Measurements from ENCODE around the gene GAK.

The GAK gene

DNA sequence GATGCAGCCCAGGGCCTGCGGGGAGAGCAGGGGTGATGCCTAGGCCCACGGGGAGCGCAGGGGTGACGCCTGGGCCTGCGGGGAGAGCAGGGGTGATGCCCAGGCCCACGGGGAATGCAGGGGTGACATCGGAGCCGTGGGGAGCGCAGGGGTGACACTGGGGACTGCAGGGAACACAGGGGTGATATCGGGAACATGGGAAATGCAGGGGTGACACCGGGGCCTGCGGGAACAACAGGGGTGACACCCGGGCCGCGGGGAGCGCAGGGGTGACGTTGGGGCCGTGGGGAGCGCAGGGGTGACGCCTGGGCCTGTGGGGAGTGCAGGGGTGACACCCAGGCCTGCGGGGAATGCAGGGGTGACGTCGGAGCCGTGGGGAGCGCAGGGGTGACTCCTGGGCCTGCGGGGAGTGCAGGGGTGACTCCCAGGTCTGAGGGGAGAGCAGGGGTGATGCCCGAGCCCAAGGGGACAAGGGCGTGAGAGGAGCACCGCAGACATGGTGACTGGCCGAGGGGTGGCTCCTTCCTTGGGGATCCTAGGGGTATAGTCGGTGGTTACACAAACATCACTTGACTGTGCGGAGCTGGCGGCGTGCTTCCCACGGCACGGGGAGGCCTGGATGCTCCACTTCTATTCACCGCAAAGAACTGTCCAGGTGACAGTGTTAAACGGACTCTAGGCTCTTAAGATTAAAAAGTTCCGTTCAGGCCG is 38.0 kb downstream of the GAK start:
- peaks cover 32% of the 10 kb centered on the region for H4K20me1 ChIP-seq (ENCODE audit: insufficient read depth, low read length)
- no peak overlapping the region for H3K27ac ChIP-seq (ENCODE audit: low read length)
- no peak overlapping the region for H2AFZ ChIP-seq (ENCODE audit: low read depth, low read length)
- H3K4me2 ChIP-seq (ENCODE audit: insufficient read depth, low read length), result no peak overlapping the region
- H3K9ac ChIP-seq (ENCODE audit: low read depth, low read length), result no peak overlapping the region
- H3K4me1 ChIP-seq (ENCODE audit: insufficient read depth, low read length), result no peaks in the 10 kb centered on the region
- no peaks in the 10 kb centered on the region for H3K27me3 ChIP-seq (ENCODE audit: insufficient read depth, low read length, poor library complexity)
- H3K4me3 ChIP-seq (ENCODE audit: low read depth in 1 of 2, low read length in 2 of 2), result no peak overlapping the region
- ATAC-seq (ENCODE audit: insufficient read depth, low read depth) (no peak), DNase-seq (no peak)
- TF ChIP-seq EZH2 (IDR thresholded peaks at IDR 0.05; ENCODE audit: borderline replicate concordance, low read depth, low read length, severe bottlenecking), result no peak
- TF ChIP-seq CTCF (IDR thresholded peaks at IDR 0.05; ENCODE audit: borderline replicate concordance, extremely low read depth, low read length, poor library complexity, severe bottlenecking), result no peak
- no peaks in the 10 kb centered on the region for H3K79me2 ChIP-seq (ENCODE audit: insufficient read depth, low read length)
- no peaks in the 10 kb centered on the region for H3K9me3 ChIP-seq (ENCODE audit: insufficient read depth, low read length, severe bottlenecking)
- peaks cover 83% of the 10 kb centered on the region for H3K36me3 ChIP-seq (ENCODE audit: insufficient read depth, low read length)

DNA sequence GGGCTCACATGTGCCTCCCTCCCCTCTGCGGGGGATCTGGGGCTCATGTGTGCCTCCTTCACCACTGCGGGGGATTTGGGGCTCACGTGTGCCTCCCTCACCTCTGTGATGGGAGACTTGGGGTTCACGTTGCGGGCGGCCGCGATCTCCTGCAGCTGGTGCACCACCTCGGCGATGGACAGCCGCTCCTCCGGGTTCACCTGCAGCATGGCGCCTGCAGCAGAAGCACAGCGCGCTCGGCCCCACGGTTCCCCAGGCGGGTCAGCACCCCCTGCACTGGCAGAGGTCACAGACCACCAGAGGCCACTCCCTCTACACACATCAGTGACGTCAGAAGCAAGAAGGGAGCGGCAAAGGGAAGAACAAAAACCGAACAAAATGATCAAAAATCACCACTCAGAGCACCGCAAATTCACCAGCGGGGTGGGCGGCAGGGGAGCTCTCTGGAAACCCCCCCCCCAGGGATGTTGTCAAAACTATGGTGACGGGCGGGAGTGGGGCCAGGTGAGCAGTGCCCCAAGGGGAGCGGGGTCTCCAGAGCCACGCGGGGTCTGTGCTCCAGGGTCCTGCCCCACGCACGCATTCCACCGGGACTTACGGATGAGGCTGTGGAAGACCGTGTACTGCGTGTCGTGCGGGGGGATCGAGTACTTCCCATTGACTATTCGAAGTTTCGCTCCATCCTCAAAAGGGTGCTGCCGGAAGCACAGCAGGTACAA is 38.7 kb downstream of the GAK start:
- DNase-seq (no peak), ATAC-seq (ENCODE audit: insufficient read depth, low read depth) (no peak)
- Histone ChIP-seq H3K4me1 (ENCODE audit: insufficient read depth, low read length) (no peaks in the 10 kb centered on the region), H3K27me3 (ENCODE audit: insufficient read depth, low read length, poor library complexity) (no peaks in the 10 kb centered on the region), H2AFZ (ENCODE audit: low read depth, low read length) (no peak overlapping the region), H3K79me2 (ENCODE audit: insufficient read depth, low read length) (no peaks in the 10 kb centered on the region), H3K9me3 (ENCODE audit: insufficient read depth, low read length, severe bottlenecking) (no peaks in the 10 kb centered on the region), H4K20me1 (ENCODE audit: insufficient read depth, low read length) (peaks cover 32% of the 10 kb centered on the region), H3K27ac (ENCODE audit: low read length) (no peak overlapping the region), H3K36me3 (ENCODE audit: insufficient read depth, low read length) (peaks cover 87% of the 10 kb centered on the region), H3K9ac (ENCODE audit: low read depth, low read length) (no peak overlapping the region), H3K4me2 (ENCODE audit: insufficient read depth, low read length) (no peak overlapping the region), H3K4me3 (ENCODE audit: low read depth in 1 of 2, low read length in 2 of 2) (no peak overlapping the region)
- no peak for TF ChIP-seq EZH2 (IDR thresholded peaks at IDR 0.05; ENCODE audit: borderline replicate concordance, low read depth, low read length, severe bottlenecking)
- no peak for TF ChIP-seq CTCF (IDR thresholded peaks at IDR 0.05; ENCODE audit: borderline replicate concordance, extremely low read depth, low read length, poor library complexity, severe bottlenecking)

DNA sequence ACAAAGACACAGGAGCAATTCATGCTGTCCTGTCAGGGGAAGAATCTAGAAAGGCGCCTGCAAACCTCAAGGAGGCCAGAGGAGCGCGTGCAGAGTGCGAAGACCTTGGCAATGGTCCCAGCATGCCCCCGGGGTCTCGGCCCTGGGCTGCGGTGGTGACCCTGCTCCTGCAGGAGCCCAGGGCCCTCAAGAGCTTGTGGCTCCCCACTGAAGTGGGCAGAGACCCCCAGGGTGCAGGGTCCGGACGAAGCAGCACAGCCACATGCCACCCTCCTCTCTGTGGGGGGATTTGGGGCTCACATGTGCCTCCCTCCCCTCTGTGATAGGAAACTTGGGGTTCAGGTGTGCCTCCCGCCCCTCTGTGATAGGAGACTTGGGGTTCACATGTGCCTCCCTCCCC is 39.3 kb downstream of the GAK start:
- H3K27me3 ChIP-seq (ENCODE audit: insufficient read depth, low read length, poor library complexity), result no peaks in the 10 kb centered on the region
- H3K27ac ChIP-seq (ENCODE audit: low read length), result no peak overlapping the region
- DNase-seq, result no peak
- TF ChIP-seq EZH2 (IDR thresholded peaks at IDR 0.05; ENCODE audit: borderline replicate concordance, low read depth, low read length, severe bottlenecking), result no peak
- no peak for TF ChIP-seq CTCF (IDR thresholded peaks at IDR 0.05; ENCODE audit: borderline replicate concordance, extremely low read depth, low read length, poor library complexity, severe bottlenecking)
- no peak overlapping the region for H3K4me2 ChIP-seq (ENCODE audit: insufficient read depth, low read length)
- no peak overlapping the region for H3K9ac ChIP-seq (ENCODE audit: low read depth, low read length)
- peaks cover 32% of the 10 kb centered on the region for H4K20me1 ChIP-seq (ENCODE audit: insufficient read depth, low read length)
- H3K36me3 ChIP-seq (ENCODE audit: insufficient read depth, low read length), result peaks cover 89% of the 10 kb centered on the region
- no peak overlapping the region for H3K4me3 ChIP-seq (ENCODE audit: low read depth in 1 of 2, low read length in 2 of 2)
- no peaks in the 10 kb centered on the region for H3K9me3 ChIP-seq (ENCODE audit: insufficient read depth, low read length, severe bottlenecking)
- no peak overlapping the region for H2AFZ ChIP-seq (ENCODE audit: low read depth, low read length)
- no peak for ATAC-seq (ENCODE audit: insufficient read depth, low read depth)
- no peaks in the 10 kb centered on the region for H3K79me2 ChIP-seq (ENCODE audit: insufficient read depth, low read length)
- H3K4me1 ChIP-seq (ENCODE audit: insufficient read depth, low read length), result no peaks in the 10 kb centered on the region
